ENCODE measurements around the gene SEMA7A.
A peak's percentile ranks its signal among the peaks of the same experiment; 100 is the strongest.

The SEMA7A gene

GRCh38 chr15:74402873-74403587 lies 30.7 kb downstream of the SEMA7A start:
- DNase-seq (ENCODE audit: insufficient read length, low spot score): peak; percentile 50
- FAIRE-seq: peak; percentile 94

GRCh38 chr15:74402337-74402841 lies 31.4 kb downstream of the SEMA7A start:
- FAIRE-seq (no peak), DNase-seq (ENCODE audit: insufficient read length, low spot score) (no peak)

- DNase-seq (ENCODE audit: insufficient read length, low spot score): no peak
- peak; percentile 93 for FAIRE-seq
These were observed 32.6 kb downstream of the SEMA7A start for GRCh38 chr15:74400915-74401757.

- no peak for DNase-seq (ENCODE audit: insufficient read length, low spot score)
- FAIRE-seq: no peak
These were observed 33.4 kb downstream of the SEMA7A start for GRCh38 chr15:74400313-74400860.

GRCh38 chr15:74399511-74400312 lies 34.0 kb downstream of the SEMA7A start:
- FAIRE-seq (peak; percentile 87), DNase-seq (ENCODE audit: insufficient read length, low spot score) (no peak)

GRCh38 chr15:74399100-74399499 lies 34.7 kb downstream of the SEMA7A start:
- no peak for DNase-seq (ENCODE audit: insufficient read length, low spot score)
- no peak for FAIRE-seq

- peak; percentile 66 for FAIRE-seq
These were observed 35.6 kb downstream of the SEMA7A start for GRCh38 chr15:74398183-74398582.

GRCh38 chr15:74397239-74398068 lies 36.3 kb downstream of the SEMA7A start:
- DNase-seq (ENCODE audit: insufficient read length, low spot score) (no peak), FAIRE-seq (peak; percentile 97)

More at GRCh38 chr15:74398183-74398582, 35.6 kb downstream of the SEMA7A start:
- no peak for DNase-seq (ENCODE audit: insufficient read length, low spot score)

- DNase-seq (ENCODE audit: insufficient read length, low spot score) (peak; percentile 57), FAIRE-seq (peak; percentile 96)
These were observed 37.1 kb downstream of the SEMA7A start for GRCh38 chr15:74396445-74397238.

- no peak for FAIRE-seq
- no peak for DNase-seq (ENCODE audit: insufficient read length, low spot score)
These were observed 37.7 kb downstream of the SEMA7A start for GRCh38 chr15:74396146-74396438.

GRCh38 chr15:74395319-74396145 lies 38.2 kb downstream of the SEMA7A start:
- FAIRE-seq (no peak), DNase-seq (ENCODE audit: insufficient read length, low spot score) (no peak)

GRCh38 chr15:74394090-74394846 lies 39.5 kb downstream of the SEMA7A start:
- no peak for DNase-seq (ENCODE audit: insufficient read length, low spot score)
- peak; percentile 66 for FAIRE-seq

- DNase-seq (ENCODE audit: insufficient read length, low spot score) (no peak), FAIRE-seq (no peak)
These were observed 40.3 kb downstream of the SEMA7A start for GRCh38 chr15:74393423-74393822.

GRCh38 chr15:74392902-74393301 lies 40.9 kb downstream of the SEMA7A start:
- no peak for FAIRE-seq
- no peak for DNase-seq (ENCODE audit: insufficient read length, low spot score)

GRCh38 chr15:74392451-74392830 lies 41.3 kb downstream of the SEMA7A start:
- FAIRE-seq (no peak), DNase-seq (ENCODE audit: insufficient read length, low spot score) (no peak)

- DNase-seq (ENCODE audit: insufficient read length, low spot score) (no peak), FAIRE-seq (no peak)
These were observed 41.9 kb downstream of the SEMA7A start for GRCh38 chr15:74391582-74392450.
